Measurements from ENCODE around the gene AMPH.
A peak's percentile ranks its signal among the peaks of the same experiment; 100 is the strongest.

AMPH gene

GRCh38 chr7:38669965-38670520, 38.9 kb upstream of the AMPH start:
- Histone ChIP-seq H3K79me2 (ENCODE audit: low read length) (no peaks in the 10 kb centered on the region), H3K27ac (ENCODE audit: low read length) (no peak overlapping the region), H3K36me3 (replicated peaks; ENCODE audit: low read depth, low read length) (no peaks in the 10 kb centered on the region), H3K4me1 (ENCODE audit: low read length) (peaks cover 44% of the 10 kb centered on the region), H3K27me3 (ENCODE audit: low read depth, low read length) (no peaks in the 10 kb centered on the region), H3K4me2 (ENCODE audit: low read length) (no peak overlapping the region), H4K20me1 (ENCODE audit: insufficient read depth, low read length) (no peaks in the 10 kb centered on the region), H2AFZ (ENCODE audit: low read depth, low read length) (no peak overlapping the region), H3K4me3 (ENCODE audit: low read length) (no peak overlapping the region), H3K9me3 (ENCODE audit: insufficient read depth, low read length) (no peaks in the 10 kb centered on the region), H3K9ac (ENCODE audit: low read length) (no peak overlapping the region)
- no peak for TF ChIP-seq CTCF (IDR thresholded peaks at IDR 0.05; ENCODE audit: low read depth, low read length)
- TF ChIP-seq EZH2phosphoT487 (IDR thresholded peaks at IDR 0.05; ENCODE audit: low read depth): no peak

- Histone ChIP-seq H3K9me3 (ENCODE audit: insufficient read depth, low read length) (no peaks in the 10 kb centered on the region), H3K27ac (ENCODE audit: low read length) (no peak overlapping the region), H4K20me1 (ENCODE audit: insufficient read depth, low read length) (no peaks in the 10 kb centered on the region), H3K79me2 (ENCODE audit: low read length) (no peaks in the 10 kb centered on the region), H3K27me3 (ENCODE audit: low read depth, low read length) (peaks cover 16% of the 10 kb centered on the region), H3K36me3 (replicated peaks; ENCODE audit: low read depth, low read length) (no peaks in the 10 kb centered on the region), H3K4me2 (ENCODE audit: low read length) (no peak overlapping the region), H2AFZ (ENCODE audit: low read depth, low read length) (no peak overlapping the region), H3K9ac (ENCODE audit: low read length) (no peak overlapping the region), H3K4me1 (ENCODE audit: low read length) (no peaks in the 10 kb centered on the region), H3K4me3 (ENCODE audit: low read length) (no peak overlapping the region)
- TF ChIP-seq CTCF (IDR thresholded peaks at IDR 0.05; ENCODE audit: low read depth, low read length): no peak
- TF ChIP-seq EZH2phosphoT487 (IDR thresholded peaks at IDR 0.05; ENCODE audit: low read depth): no peak
Observed at GRCh38 chr7:38664972-38665371, 33.8 kb upstream of the AMPH start.

GRCh38 chr7:38660427-38661099, 29.4 kb upstream of the AMPH start:
- Histone ChIP-seq H3K36me3 (replicated peaks; ENCODE audit: low read depth, low read length) (no peaks in the 10 kb centered on the region), H3K9ac (ENCODE audit: low read length) (no peak overlapping the region), H3K4me2 (ENCODE audit: low read length) (peak overlapping the region; percentile 51), H2AFZ (ENCODE audit: low read depth, low read length) (peak overlapping the region; percentile 84), H3K4me3 (ENCODE audit: low read length) (peak overlapping the region; percentile 49), H3K4me1 (ENCODE audit: low read length) (no peaks in the 10 kb centered on the region), H3K27me3 (ENCODE audit: low read depth, low read length) (peaks cover 19% of the 10 kb centered on the region), H3K79me2 (ENCODE audit: low read length) (no peaks in the 10 kb centered on the region), H4K20me1 (ENCODE audit: insufficient read depth, low read length) (no peaks in the 10 kb centered on the region), H3K27ac (ENCODE audit: low read length) (no peak overlapping the region), H3K9me3 (ENCODE audit: insufficient read depth, low read length) (no peaks in the 10 kb centered on the region)
- TF ChIP-seq CTCF (IDR thresholded peaks at IDR 0.05; ENCODE audit: low read depth, low read length) (peak; percentile 79), EZH2phosphoT487 (IDR thresholded peaks at IDR 0.05; ENCODE audit: low read depth) (no peak)

- TF ChIP-seq EZH2phosphoT487 (IDR thresholded peaks at IDR 0.05; ENCODE audit: low read depth) (no peak), CTCF (IDR thresholded peaks at IDR 0.05; ENCODE audit: low read depth, low read length) (no peak)
- Histone ChIP-seq H4K20me1 (ENCODE audit: insufficient read depth, low read length) (no peaks in the 10 kb centered on the region), H3K9ac (ENCODE audit: low read length) (no peak overlapping the region), H3K36me3 (replicated peaks; ENCODE audit: low read depth, low read length) (no peaks in the 10 kb centered on the region), H3K4me3 (ENCODE audit: low read length) (no peak overlapping the region), H3K79me2 (ENCODE audit: low read length) (no peaks in the 10 kb centered on the region), H3K27ac (ENCODE audit: low read length) (no peak overlapping the region), H3K4me2 (ENCODE audit: low read length) (peak overlapping the region; percentile 51), H2AFZ (ENCODE audit: low read depth, low read length) (peak overlapping the region; percentile 84), H3K27me3 (ENCODE audit: low read depth, low read length) (peaks cover 20% of the 10 kb centered on the region), H3K9me3 (ENCODE audit: insufficient read depth, low read length) (no peaks in the 10 kb centered on the region), H3K4me1 (ENCODE audit: low read length) (no peaks in the 10 kb centered on the region)
Observed at GRCh38 chr7:38659931-38660330, 28.8 kb upstream of the AMPH start.
